Measurements from ENCODE around the gene PCDHGA2.
A peak's percentile ranks its signal among the peaks of the same experiment; 100 is the strongest.

PCDHGA2 gene

DNA sequence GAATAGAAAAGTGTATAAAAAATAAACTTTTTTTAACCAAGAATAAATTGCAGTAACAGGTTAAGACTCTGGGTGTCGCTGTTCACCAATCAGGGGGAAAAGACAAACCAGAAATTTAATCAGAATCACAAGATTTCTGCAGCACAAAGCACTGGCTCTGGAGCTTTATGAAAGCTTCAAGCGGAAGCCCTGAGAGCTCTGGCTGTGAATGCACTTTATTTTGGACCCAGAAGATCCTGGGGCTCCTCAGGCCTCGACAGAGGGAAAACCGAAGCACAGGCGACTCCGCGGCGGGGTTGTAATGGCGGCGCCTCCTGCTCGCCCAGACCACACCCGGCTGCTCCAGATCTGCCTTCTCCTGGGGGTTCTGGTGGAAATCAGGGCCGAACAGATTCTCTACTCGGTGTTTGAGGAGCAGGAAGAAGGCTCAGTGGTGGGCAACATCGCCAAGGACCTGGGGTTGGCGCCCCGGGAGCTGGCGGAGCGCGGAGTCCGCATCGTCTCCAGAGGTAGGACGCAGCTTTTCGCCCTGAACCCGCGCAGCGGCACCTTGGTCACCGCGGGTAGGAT is 16.4 kb downstream of the PCDHGA2 start, which contains the start of gene PCDHGA4:
TSS of gene PCDHGA4 (plus strand) at position 122 of the 570 bp plus-strand sequence. CDS start at position 209, 87 bp downstream.
- DNase-seq (ENCODE audit: low read depth): no peak
- no peak within 1 kb of the TSS for H3K4me3 ChIP-seq (ENCODE audit: low read depth, low read length)
- TF ChIP-seq, protein P1, sequence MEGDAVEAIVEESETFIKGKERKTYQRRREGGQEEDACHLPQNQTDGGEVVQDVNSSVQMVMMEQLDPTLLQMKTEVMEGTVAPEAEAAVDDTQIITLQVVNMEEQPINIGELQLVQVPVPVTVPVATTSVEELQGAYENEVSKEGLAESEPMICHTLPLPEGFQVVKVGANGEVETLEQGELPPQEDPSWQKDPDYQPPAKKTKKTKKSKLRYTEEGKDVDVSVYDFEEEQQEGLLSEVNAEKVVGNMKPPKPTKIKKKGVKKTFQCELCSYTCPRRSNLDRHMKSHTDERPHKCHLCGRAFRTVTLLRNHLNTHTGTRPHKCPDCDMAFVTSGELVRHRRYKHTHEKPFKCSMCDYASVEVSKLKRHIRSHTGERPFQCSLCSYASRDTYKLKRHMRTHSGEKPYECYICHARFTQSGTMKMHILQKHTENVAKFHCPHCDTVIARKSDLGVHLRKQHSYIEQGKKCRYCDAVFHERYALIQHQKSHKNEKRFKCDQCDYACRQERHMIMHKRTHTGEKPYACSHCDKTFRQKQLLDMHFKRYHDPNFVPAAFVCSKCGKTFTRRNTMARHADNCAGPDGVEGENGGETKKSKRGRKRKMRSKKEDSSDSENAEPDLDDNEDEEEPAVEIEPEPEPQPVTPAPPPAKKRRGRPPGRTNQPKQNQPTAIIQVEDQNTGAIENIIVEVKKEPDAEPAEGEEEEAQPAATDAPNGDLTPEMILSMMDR (IDR thresholded peaks at IDR 0.05; ENCODE audit: low read depth, low read length, missing control alignments): peak; percentile 37

DNA sequence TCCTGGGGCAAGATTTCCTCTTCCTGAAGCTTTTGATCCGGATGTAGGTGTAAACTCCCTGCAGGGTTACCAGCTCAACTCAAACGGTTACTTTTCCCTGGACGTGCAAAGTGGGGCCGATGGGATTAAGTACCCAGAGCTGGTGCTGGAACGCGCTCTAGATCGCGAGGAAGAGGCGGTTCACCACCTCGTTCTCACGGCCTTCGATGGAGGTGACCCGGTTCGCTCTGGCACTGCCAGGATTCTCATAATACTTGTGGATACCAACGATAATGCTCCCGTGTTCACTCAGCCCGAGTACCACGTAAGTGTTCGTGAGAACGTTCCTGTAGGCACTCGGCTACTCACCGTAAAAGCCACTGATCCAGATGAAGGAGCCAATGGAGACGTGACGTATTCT is 17.1 kb downstream of the PCDHGA2 start:
- no peak overlapping the region for H3K4me3 ChIP-seq (ENCODE audit: low read depth, low read length)
- no peak for DNase-seq (ENCODE audit: low read depth)
- TF ChIP-seq, protein P1 (IDR thresholded peaks at IDR 0.05; ENCODE audit: low read depth, low read length, missing control alignments): no peak

DNA sequence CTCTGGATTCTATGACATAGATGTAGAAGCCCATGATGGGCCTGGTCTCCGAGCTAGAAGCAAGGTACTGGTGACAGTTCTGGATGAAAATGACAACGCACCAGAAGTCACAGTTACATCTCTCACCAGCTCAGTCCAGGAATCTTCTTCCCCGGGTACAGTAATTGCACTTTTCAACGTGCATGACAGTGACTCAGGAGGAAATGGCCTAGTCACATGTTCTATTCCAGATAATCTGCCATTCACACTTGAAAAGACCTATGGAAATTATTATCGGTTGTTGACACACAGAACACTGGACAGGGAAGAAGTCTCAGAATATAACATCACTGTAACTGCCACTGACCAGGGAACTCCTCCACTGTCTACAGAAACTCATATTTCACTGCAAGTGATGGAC is 17.6 kb downstream of the PCDHGA2 start:
- no peak overlapping the region for H3K4me3 ChIP-seq (ENCODE audit: low read depth, low read length)
- TF ChIP-seq, protein P1 (IDR thresholded peaks at IDR 0.05; ENCODE audit: low read depth, low read length, missing control alignments): no peak
- no peak for DNase-seq (ENCODE audit: low read depth)

DNA sequence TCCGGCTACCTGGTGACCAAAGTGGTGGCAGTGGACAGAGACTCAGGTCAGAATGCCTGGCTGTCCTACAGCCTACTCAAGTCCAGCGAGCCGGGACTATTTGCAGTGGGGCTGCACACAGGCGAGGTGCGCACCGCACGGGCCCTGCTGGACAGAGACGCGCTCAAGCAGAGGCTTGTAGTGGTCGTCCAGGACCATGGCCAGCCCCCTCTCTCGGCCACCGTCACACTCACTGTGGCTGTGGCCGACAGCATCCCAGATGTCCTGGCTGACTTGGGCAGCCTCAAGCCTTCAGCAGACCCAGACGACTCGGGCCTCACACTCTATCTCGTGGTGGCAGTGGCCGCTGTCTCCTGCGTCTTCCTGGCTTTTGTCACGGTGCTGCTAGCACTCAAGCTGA is 18.4 kb downstream of the PCDHGA2 start:
- H3K4me3 ChIP-seq (ENCODE audit: low read depth, low read length): no peak overlapping the region
- no peak for DNase-seq (ENCODE audit: low read depth)
- TF ChIP-seq, protein P1 (IDR thresholded peaks at IDR 0.05; ENCODE audit: low read depth, low read length, missing control alignments): no peak

DNA sequence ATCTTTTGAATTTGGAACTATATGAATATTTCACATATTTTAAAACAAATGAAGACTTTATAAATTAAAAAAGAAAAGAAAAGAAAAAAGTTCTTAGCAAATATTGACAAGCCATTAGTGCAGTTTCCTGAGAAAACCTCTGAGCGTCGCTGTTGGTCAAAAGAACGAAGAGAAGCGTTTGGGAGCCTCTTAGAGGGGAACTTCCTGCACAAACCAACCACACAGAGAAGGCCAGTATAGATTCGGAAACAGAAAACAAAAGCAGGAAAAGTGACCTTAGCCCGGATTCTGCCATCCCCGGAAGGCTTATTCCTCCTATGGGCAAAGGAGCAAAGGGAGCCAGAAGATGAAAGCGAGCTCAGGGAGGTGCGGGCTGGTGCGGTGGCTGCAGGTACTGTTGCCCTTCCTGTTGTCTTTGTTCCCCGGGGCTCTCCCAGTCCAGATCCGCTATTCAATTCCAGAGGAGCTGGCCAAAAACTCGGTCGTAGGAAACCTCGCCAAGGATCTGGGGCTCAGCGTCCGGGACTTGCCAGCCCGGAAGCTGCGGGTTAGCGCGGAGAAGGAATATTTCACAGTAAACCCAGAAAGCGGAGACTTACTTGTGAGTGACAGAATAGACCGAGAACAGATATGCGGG is 21.3 kb downstream of the PCDHGA2 start, which contains the start of gene PCDHGB2:
TSS of gene PCDHGB2 (plus strand) at position 205 of the 637 bp plus-strand sequence. CDS start at position 347, 142 bp downstream.
- peak; percentile 49 for DNase-seq (ENCODE audit: low read depth)
- TF ChIP-seq, protein P1 (IDR thresholded peaks at IDR 0.05; ENCODE audit: low read depth, low read length, missing control alignments): peak; percentile 66
- peak within 1 kb of the TSS; percentile 54 for H3K4me3 ChIP-seq (ENCODE audit: low read depth, low read length)

DNA sequence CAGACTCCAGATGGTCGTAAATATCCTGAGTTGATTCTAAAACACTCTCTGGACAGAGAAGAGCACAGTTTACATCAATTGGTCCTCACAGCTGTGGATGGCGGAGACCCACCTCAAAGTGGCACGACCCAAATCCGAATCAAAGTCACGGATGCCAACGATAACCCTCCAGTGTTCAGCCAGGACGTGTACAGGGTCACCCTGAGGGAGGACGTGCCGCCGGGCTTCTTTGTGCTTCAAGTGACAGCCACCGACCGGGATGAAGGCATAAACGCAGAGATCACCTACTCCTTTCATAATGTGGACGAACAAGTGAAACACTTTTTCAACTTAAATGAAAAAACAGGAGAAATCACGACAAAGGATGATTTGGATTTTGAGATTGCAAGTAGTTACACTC is 22.1 kb downstream of the PCDHGA2 start:
- DNase-seq (ENCODE audit: low read depth): no peak
- H3K4me3 ChIP-seq (ENCODE audit: low read depth, low read length): peak overlapping the region; percentile 54; the same call in 1 of the 2 replicates
- TF ChIP-seq, protein P1 (IDR thresholded peaks at IDR 0.05; ENCODE audit: low read depth, low read length, missing control alignments): no peak

Data from GM12864 (cell line).